DND-41 (cell line): Measurements from ENCODE around the gene RGS19.

Source experiments
- CTCF ChIP-seq: IDR thresholded peaks from 2 replicates; pipeline ENCODE4 v1.5.1; 2012; ENCODE audit warnings: borderline replicate concordance, low read length, moderate library complexity, mild to moderate bottlenecking; ENCODE audit not compliant: poor library complexity, severe bottlenecking; ENCODE audit errors: extremely low read depth
- EZH2 ChIP-seq: IDR thresholded peaks from 3 replicates; pipeline ENCODE4 v1.6.1; 2012; ENCODE audit warnings: borderline replicate concordance, low read depth, mild to moderate bottlenecking, moderate library complexity, low read length, inconsistent platforms; ENCODE audit not compliant: severe bottlenecking

DNA sequence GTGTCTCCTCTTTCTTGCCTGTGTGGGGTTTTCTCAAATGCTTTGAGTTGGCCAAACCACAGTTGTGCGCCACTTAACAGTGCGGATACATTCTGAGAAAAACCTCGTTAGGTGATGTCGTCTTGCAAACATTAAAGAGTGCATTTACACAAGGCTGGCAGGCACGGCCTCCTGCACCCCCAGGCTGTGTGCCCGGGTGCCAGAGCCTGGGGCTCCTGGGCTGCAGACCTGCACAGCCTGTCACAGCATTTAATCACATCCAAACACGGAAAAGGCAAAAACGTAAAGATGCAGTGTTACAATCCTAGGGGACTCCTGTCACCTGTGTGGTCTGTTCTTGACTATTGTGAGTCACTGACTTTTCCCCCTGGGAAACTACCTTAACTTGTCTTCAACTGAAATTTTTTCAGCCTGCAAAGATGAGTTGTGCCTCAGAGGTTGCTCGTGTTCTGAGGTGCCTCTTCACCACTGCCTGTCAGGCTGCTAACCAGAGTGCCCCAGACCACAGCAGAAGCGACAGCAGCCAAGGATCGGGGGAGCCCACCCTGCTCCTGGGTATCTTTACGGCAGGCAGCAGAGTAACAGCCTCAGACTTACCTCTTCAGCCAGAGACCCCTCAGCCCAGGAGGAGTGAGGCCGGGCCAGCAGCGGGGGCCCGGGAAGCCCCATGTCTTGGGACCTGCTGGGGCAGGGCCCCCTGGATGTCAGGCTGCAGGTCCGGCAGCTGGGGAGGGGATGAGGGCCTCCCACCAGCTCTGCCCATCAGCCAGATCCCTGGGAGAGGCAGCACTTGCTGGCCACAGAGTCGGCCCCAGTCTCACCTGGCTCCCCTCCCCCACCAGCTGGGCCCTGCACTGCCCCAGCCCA is 44.0 kb downstream of the RGS19 start:
- TF ChIP-seq CTCF (no peak), EZH2 (no peak)
